Keratinocyte (primary cell): ENCODE measurements around the gene PXDN. TPM values are rescaled to one million over a fixed set of nuclear protein-coding genes. Genes with fewer than 3 reads are reported as not detected.

Source experiments
- DNase-seq: peaks from one replicate; pipeline ENCODE4 v3.0.0-alpha.2; 2011; ENCODE audit warnings: low read depth, missing footprints, low spot score
- FAIRE-seq: peaks from 2 replicates; lab custom pipeline; 2011; peaks lifted over from hg19 to GRCh38; lab: Jason Lieb, UNC
- H2AFZ ChIP-seq: 2 replicates; pipeline ENCODE4 v1.6.0; 2012; ENCODE audit warnings: low read length, control low read depth, inconsistent platforms; ENCODE audit not compliant: control insufficient read depth
- H3K27ac ChIP-seq: 2 replicates; pipeline ENCODE4 v1.5.1; 2011; ENCODE audit warnings: low read length; ENCODE audit not compliant: control insufficient read depth, insufficient read depth
- H3K27me3 ChIP-seq: 3 replicates; pipeline ENCODE4 v1.6.0; 2011; ENCODE audit warnings: low read length; ENCODE audit not compliant: control insufficient read depth, insufficient read depth; ENCODE audit errors: extremely low read depth
- H3K36me3 ChIP-seq, 2 experiments: 2 replicates in 1 of 2; 3 replicates in 1 of 2; pipeline ENCODE4 v1.5.1; 2011; ENCODE audit warnings: low read length in 2 of 2, mild to moderate bottlenecking in 1 of 2; ENCODE audit not compliant: control insufficient read depth in 2 of 2, insufficient read depth in 2 of 2; ENCODE audit errors: extremely low read depth in 1 of 2
- H3K4me1 ChIP-seq: 3 replicates; pipeline ENCODE4 v1.5.1; 2011; ENCODE audit warnings: low read length; ENCODE audit not compliant: control insufficient read depth, insufficient read depth; ENCODE audit errors: extremely low read depth
- H3K4me2 ChIP-seq: 3 replicates; pipeline ENCODE4 v1.6.0; 2011; ENCODE audit warnings: low read depth, low read length; ENCODE audit not compliant: control insufficient read depth, insufficient read depth; ENCODE audit errors: extremely low read depth
- H3K4me3 ChIP-seq, 3 experiments: fragments of 200-600 bp in 1 of 3; sonication (generic) in 1 of 3; 2 replicates in 2 of 3; 3 replicates in 1 of 3; pipeline ENCODE4 v1.5.1; 2011 to 2016; ENCODE audit warnings: low read length in 3 of 3, mild to moderate bottlenecking in 3 of 3, control low read depth in 2 of 3, inconsistent platforms in 1 of 3, low read depth in 1 of 3, mixed read lengths in 1 of 3, mixed run types in 1 of 3, moderate library complexity in 1 of 3; ENCODE audit not compliant: control insufficient read depth in 2 of 3, insufficient read depth in 2 of 3; ENCODE audit errors: extremely low read depth in 1 of 3
- H3K79me2 ChIP-seq: 2 replicates; pipeline ENCODE4 v1.6.0; 2012; ENCODE audit warnings: low read length; ENCODE audit not compliant: control insufficient read depth, insufficient read depth
- H3K9ac ChIP-seq: 3 replicates; pipeline ENCODE4 v1.6.0; 2011; ENCODE audit warnings: low read length; ENCODE audit not compliant: control insufficient read depth, insufficient read depth; ENCODE audit errors: extremely low read depth
- H3K9me1 ChIP-seq: 3 replicates; pipeline ENCODE4 v1.6.0; 2011; ENCODE audit warnings: low read length; ENCODE audit not compliant: control insufficient read depth, insufficient read depth; ENCODE audit errors: extremely low read depth
- H3K9me3 ChIP-seq: 2 replicates; pipeline ENCODE4 v1.5.1; 2012; ENCODE audit warnings: low read depth, low read length; ENCODE audit not compliant: control insufficient read depth
- H4K20me1 ChIP-seq: 3 replicates; pipeline ENCODE4 v1.6.0; 2011; ENCODE audit warnings: low read length; ENCODE audit not compliant: control insufficient read depth, insufficient read depth; ENCODE audit errors: extremely low read depth
- EZH2 ChIP-seq: IDR thresholded peaks from one replicate; pipeline ENCODE4 v1.6.1; 2012; ENCODE audit warnings: inconsistent platforms, mild to moderate bottlenecking, low read length, moderate library complexity
- dilution Hi-C: fragments of 300-500 bp; cut with MboI; formaldehyde crosslinking; loops from one replicate; pipeline ENCODE4 v1.7.0; 2020; ENCODE audit warnings: low sequenced_read_pairs; ENCODE audit not compliant: extremely low pct_ligation_motif_present
- polyA plus RNA-seq, 5 experiments: library from polyadenylated mRNA; depleted of rRNA in 3 of 5; stranded (reverse) in 3 of 5; stranded (forward) in 1 of 5; unstranded in 1 of 5; fragments of >200 nt; gene quantifications; 1 replicate in 1 of 5; 2 replicates in 3 of 5; 3 replicates in 1 of 5; pipeline versions ENCODE4 v1.2.1 to v1.2.3, GENCODE V29; 2011 to 2012; ENCODE audit warnings: missing spikeins in 2 of 5, low read depth in 1 of 5, low replicate concordance in 1 of 5
- TF ChIP-seq, protein P1 (sequence below), 3 experiments: IDR thresholded peaks in 1 of 3; conservative IDR thresholded peaks in 1 of 3; optimal IDR thresholded peaks in 1 of 3; 2 replicates in 2 of 3; 3 replicates in 1 of 3; pipeline versions ENCODE3 to v1.5.1; 2011; ENCODE audit warnings: low read length in 3 of 3, mild to moderate bottlenecking in 3 of 3, moderate library complexity in 2 of 3, control low read depth in 1 of 3, inconsistent platforms in 1 of 3; ENCODE audit not compliant: insufficient read depth in 2 of 3; ENCODE audit errors: extremely low read depth in 1 of 3

PXDN gene
- polyA plus RNA-seq, 1 donor (not counting 4 experiments of a cell fraction or from before 2014, with no cell fraction given) = 36.7 TPM

DNA sequence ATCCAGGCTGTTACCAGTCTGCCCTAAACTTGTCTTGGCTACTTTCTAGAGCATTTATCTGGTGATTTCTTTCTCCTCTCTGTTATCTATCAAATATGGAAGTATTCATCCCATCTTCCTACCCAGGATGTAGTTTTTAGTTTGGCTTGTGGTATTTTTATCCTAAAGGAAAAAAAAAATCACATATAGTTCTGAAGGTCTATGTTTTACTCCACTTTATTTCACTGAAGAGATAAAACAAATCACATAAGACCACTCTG lies 62.2 kb downstream of the PXDN start:
- no peaks in the 10 kb centered on the region for H3K27me3 ChIP-seq
- H3K4me2 ChIP-seq = no peak overlapping the region
- H3K36me3 ChIP-seq = peaks cover 11 to 16% of the 10 kb centered on the region in 2 experiments
- DNase-seq (no peak), FAIRE-seq (no peak)
- no peak overlapping the region for H3K27ac ChIP-seq
- H3K9me3 ChIP-seq = no peaks in the 10 kb centered on the region
- no peaks in the 10 kb centered on the region for H3K9me1 ChIP-seq
- H3K4me1 ChIP-seq = peaks cover 9% of the 10 kb centered on the region
- no peaks in the 10 kb centered on the region for H4K20me1 ChIP-seq
- H3K9ac ChIP-seq = no peak overlapping the region
- no peak overlapping the region for H3K4me3 ChIP-seq
- H3K79me2 ChIP-seq = no peaks in the 10 kb centered on the region
- dilution Hi-C loops = no loop called here
- H2AFZ ChIP-seq = no peak overlapping the region
- no peak for TF ChIP-seq EZH2
- TF ChIP-seq, protein P1, sequence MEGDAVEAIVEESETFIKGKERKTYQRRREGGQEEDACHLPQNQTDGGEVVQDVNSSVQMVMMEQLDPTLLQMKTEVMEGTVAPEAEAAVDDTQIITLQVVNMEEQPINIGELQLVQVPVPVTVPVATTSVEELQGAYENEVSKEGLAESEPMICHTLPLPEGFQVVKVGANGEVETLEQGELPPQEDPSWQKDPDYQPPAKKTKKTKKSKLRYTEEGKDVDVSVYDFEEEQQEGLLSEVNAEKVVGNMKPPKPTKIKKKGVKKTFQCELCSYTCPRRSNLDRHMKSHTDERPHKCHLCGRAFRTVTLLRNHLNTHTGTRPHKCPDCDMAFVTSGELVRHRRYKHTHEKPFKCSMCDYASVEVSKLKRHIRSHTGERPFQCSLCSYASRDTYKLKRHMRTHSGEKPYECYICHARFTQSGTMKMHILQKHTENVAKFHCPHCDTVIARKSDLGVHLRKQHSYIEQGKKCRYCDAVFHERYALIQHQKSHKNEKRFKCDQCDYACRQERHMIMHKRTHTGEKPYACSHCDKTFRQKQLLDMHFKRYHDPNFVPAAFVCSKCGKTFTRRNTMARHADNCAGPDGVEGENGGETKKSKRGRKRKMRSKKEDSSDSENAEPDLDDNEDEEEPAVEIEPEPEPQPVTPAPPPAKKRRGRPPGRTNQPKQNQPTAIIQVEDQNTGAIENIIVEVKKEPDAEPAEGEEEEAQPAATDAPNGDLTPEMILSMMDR (optimal IDR thresholded peaks at IDR 0.05 in 1 of 3, IDR thresholded peaks at IDR 0.05 in 1 of 3, conservative IDR thresholded peaks at IDR 0.05 in 1 of 3; ENCODE audit: extremely low read depth in 1 of 3, insufficient read depth in 2 of 3, low read length in 3 of 3) = no peak

DNA sequence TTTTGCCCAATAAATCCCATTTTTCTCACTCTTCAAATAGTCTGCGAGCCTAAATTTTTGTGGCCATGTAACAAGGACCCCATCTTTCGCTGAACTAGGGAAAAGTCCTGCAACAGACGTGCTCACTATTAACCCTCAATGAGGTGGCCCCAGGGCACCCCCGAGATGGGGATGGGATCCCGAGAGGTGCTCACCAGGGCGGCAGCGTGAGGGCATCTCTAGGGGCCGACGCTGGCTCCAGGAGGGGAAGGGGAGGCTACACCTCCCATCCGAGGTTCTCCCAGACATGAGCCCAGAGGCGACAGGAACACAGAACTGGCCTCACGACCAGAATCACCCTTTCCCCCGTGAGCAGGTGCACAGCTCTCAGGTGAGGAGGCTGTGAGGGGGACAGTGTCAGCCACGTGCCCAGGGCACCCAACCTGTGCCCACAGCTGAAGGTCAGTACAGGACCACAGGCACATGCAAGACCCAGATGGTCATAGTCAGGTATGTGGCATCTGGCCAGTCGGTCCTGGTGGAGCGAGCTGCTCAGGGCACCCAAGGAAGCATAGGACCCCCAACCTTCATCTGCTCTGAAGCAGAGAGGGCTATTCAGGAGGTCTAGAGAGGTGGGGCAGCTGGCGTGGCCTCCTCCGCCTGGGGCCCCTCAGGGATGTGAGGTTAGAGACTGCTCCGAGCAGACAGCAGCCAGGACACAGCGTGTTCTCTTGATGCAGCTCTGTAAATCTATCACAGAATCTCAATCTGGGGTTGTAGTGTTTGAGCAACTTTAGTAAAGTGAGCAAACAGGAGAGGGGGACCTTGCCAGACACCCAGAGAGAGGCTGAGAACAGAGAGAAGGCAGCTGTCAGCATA lies 62.8 kb downstream of the PXDN start:
- Histone ChIP-seq H3K27ac (no peak overlapping the region), H3K9me1 (no peaks in the 10 kb centered on the region), H3K79me2 (no peaks in the 10 kb centered on the region), H3K4me2 (no peak overlapping the region), H4K20me1 (no peaks in the 10 kb centered on the region), H3K27me3 (no peaks in the 10 kb centered on the region), H2AFZ (no peak overlapping the region), H3K9ac (no peak overlapping the region), H3K36me3 (peaks cover 13 to 15% of the 10 kb centered on the region in 2 experiments), H3K9me3 (no peaks in the 10 kb centered on the region), H3K4me1 (peaks cover 9% of the 10 kb centered on the region), H3K4me3 (no peak overlapping the region)
- TF ChIP-seq, protein P1 (optimal IDR thresholded peaks at IDR 0.05 in 1 of 3, IDR thresholded peaks at IDR 0.05 in 1 of 3, conservative IDR thresholded peaks at IDR 0.05 in 1 of 3; ENCODE audit: extremely low read depth in 1 of 3, insufficient read depth in 2 of 3, low read length in 3 of 3) = no peak
- TF ChIP-seq EZH2 = no peak
- FAIRE-seq = no peak
- no peak for DNase-seq
- dilution Hi-C loops = no loop called here
